GM23338 (cell line): ENCODE measurements around the gene SFRP4. TPM values are rescaled to one million over a fixed set of nuclear protein-coding genes. Genes with fewer than 3 reads are reported as not detected.

Experiments used
- ATAC-seq: fragments of 200-7000 bp; cut with Tn5 transposase; 3 replicates; pipeline ENCODE4 v1.9.1; 2020
- DNase-seq: peaks from one replicate; pipeline ENCODE4 v3.0.0-alpha.2; 2015; ENCODE audit warnings: low spot score
- H2AFZ ChIP-seq: fragments of 200-600 bp; sonication (generic); 2 replicates; pipeline ENCODE4 v1.8.0; 2016; ENCODE audit warnings: antibody characterized with exemption, mild to moderate bottlenecking, moderate library complexity
- H3F3A ChIP-seq: fragments of 200-600 bp; sonication (generic); replicated peaks from 2 replicates; pipeline ENCODE4 v1.8.0; 2017; ENCODE audit warnings: antibody characterized with exemption, mixed run types, low read depth
- H3K27ac ChIP-seq: fragments of 200-600 bp; sonication (generic); 2 replicates; pipeline ENCODE4 v1.6.1; 2016; ENCODE audit warnings: low read depth
- H3K27me3 ChIP-seq: fragments of 200-600 bp; sonication (generic); 2 replicates; pipeline ENCODE4 v1.8.0; 2016; ENCODE audit warnings: mild to moderate bottlenecking, mixed run types, moderate library complexity; ENCODE audit not compliant: insufficient read depth
- H3K36me3 ChIP-seq: fragments of 200-600 bp; sonication (generic); 2 replicates; pipeline ENCODE4 v1.8.0; 2016; ENCODE audit warnings: mild to moderate bottlenecking; ENCODE audit not compliant: insufficient read depth
- H3K4me1 ChIP-seq: fragments of 200-600 bp; sonication (generic); 2 replicates; pipeline ENCODE4 v1.8.0; 2016; ENCODE audit warnings: mild to moderate bottlenecking, moderate library complexity; ENCODE audit not compliant: insufficient read depth
- H3K4me2 ChIP-seq: fragments of 200-600 bp; sonication (generic); 2 replicates; pipeline ENCODE4 v1.7.1; 2017; ENCODE audit warnings: mixed run types
- H3K4me3 ChIP-seq: fragments of 200-600 bp; sonication (generic); 2 replicates; pipeline ENCODE4 v1.6.1; 2016; ENCODE audit warnings: mixed run types
- H3K79me2 ChIP-seq: fragments of 200-600 bp; sonication (generic); replicated peaks from 2 replicates; pipeline ENCODE4 v1.8.0; 2017; ENCODE audit warnings: mild to moderate bottlenecking; ENCODE audit not compliant: insufficient read depth
- H3K9me2 ChIP-seq: fragments of 200-600 bp; sonication (generic); 2 replicates; pipeline ENCODE4 v1.8.0; 2017; ENCODE audit not compliant: insufficient read depth
- H4K20me1 ChIP-seq: fragments of 200-600 bp; sonication (generic); replicated peaks from 2 replicates; pipeline ENCODE4 v1.8.0; 2017; ENCODE audit warnings: mild to moderate bottlenecking; ENCODE audit not compliant: insufficient read depth
- H3K27ac Mint-ChIP-seq: 2 replicates; pipeline ENCODE4 v1.8.0; 2020; ENCODE audit warnings: inconsistent platforms, mild to moderate bottlenecking, moderate library complexity, mixed read lengths
- H3K27me3 Mint-ChIP-seq: 3 replicates; pipeline ENCODE4 v1.8.0; 2022; ENCODE audit warnings: low read depth, mild to moderate bottlenecking, moderate library complexity, mixed read lengths, inconsistent platforms; ENCODE audit not compliant: insufficient read depth, poor library complexity
- H3K36me3 Mint-ChIP-seq: 3 replicates; pipeline ENCODE4 v1.8.0; 2021; ENCODE audit warnings: low read depth, mild to moderate bottlenecking, inconsistent platforms, moderate library complexity, mixed read lengths
- H3K4me1 Mint-ChIP-seq: 3 replicates; pipeline ENCODE4 v1.8.0; 2020; ENCODE audit warnings: mild to moderate bottlenecking, inconsistent platforms, mixed read lengths
- H3K4me3 Mint-ChIP-seq: 3 replicates; pipeline ENCODE4 v1.8.0; 2021; ENCODE audit warnings: moderate library complexity, mild to moderate bottlenecking, inconsistent platforms, mixed read lengths
- H3K9me3 Mint-ChIP-seq: 3 replicates; pipeline ENCODE4 v1.8.0; 2020; ENCODE audit warnings: moderate library complexity, mild to moderate bottlenecking, inconsistent platforms, mixed read lengths
- NANOG ChIP-seq: IDR thresholded peaks from 2 replicates; pipeline ENCODE4 v1.6.1; 2016; ENCODE audit warnings: antibody characterized with exemption, borderline replicate concordance
- POLR2AphosphoS5 ChIP-seq: IDR thresholded peaks from 2 replicates; pipeline ENCODE4 v1.6.1; 2016; ENCODE audit warnings: antibody characterized with exemption, low read depth
- STAT1 ChIP-seq: IDR thresholded peaks from one replicate; pipeline ENCODE4 v1.6.1; 2016; ENCODE audit warnings: antibody characterized with exemption; ENCODE audit not compliant: unreplicated experiment
- ZNF114 ChIP-seq: fragments of 250-450 bp; sonication (Bioruptor Pico); IDR thresholded peaks from 2 replicates; pipeline ENCODE4 v1.5.0; 2020; ENCODE audit warnings: mild to moderate bottlenecking, moderate library complexity
- polyA plus RNA-seq: library from polyadenylated mRNA; unstranded; fragments of >200 nt; fragmentation: Nextera tagmentation; extraction: Ambion mirVana; gene quantifications from 2 replicates; pipeline ENCODE4 v1.2.1, GENCODE V29; 2016
- total RNA-seq: library from RNA; depleted of rRNA; stranded (reverse); fragments of >200 nt; shearing (Covaris generic); gene quantifications from 2 replicates; pipeline ENCODE4 v1.2.3, GENCODE V29; 2014
- TF ChIP-seq, protein P1 (sequence below): fragments of 250-450 bp; sonication (Bioruptor Pico); IDR thresholded peaks from 2 replicates; pipeline ENCODE4 v1.5.0; 2020; ENCODE audit warnings: mild to moderate bottlenecking, moderate library complexity
- TF ChIP-seq, protein P2 (sequence below): IDR thresholded peaks from 2 replicates; pipeline ENCODE4 v1.6.1; 2016; ENCODE audit warnings: antibody characterized with exemption
- TF ChIP-seq, protein P3 (sequence below), 2 experiments: fragments of 200-600 bp in 1 of 2; sonication (generic) in 1 of 2; conservative IDR thresholded peaks; 2 replicates each; pipeline versions ENCODE4 v1.5.1 to v1.6.1; 2016 to 2017; ENCODE audit warnings: antibody characterized with exemption in 2 of 2, low read depth in 2 of 2, mild to moderate bottlenecking in 2 of 2, moderate library complexity in 1 of 2

SFRP4 gene
- total and polyA plus RNA-seq, 2 experiments from 2014 or later = not detected

DNA sequence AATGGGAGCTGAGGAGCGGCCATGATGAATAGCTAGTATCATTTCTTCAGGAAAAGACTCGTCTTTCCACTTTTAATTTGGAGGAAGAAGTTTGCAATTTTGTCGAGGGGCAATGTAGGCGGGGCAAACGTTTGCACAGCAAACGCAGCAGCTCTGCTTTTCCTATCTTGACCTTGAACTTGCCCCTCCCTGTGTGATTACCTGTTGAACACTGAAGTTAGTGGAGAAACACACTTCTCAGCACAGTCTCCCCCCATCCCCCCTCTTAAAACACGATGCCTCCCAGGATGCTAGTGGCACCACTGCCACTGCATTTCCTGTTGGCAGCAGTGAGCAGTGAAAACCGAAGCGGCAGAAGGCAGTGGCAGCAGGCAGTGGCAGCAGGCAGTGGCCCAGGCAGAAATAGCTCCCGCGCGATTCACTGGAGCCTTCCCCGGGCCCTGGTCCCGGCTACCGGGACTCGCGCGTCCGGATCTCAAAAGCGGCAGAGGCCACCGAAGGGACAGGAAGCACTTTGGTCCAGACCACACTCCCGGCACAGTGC, 3.8 kb upstream of the SFRP4 start, which contains the start of gene EPDR1 (continued):
- TF ChIP-seq, protein P1, sequence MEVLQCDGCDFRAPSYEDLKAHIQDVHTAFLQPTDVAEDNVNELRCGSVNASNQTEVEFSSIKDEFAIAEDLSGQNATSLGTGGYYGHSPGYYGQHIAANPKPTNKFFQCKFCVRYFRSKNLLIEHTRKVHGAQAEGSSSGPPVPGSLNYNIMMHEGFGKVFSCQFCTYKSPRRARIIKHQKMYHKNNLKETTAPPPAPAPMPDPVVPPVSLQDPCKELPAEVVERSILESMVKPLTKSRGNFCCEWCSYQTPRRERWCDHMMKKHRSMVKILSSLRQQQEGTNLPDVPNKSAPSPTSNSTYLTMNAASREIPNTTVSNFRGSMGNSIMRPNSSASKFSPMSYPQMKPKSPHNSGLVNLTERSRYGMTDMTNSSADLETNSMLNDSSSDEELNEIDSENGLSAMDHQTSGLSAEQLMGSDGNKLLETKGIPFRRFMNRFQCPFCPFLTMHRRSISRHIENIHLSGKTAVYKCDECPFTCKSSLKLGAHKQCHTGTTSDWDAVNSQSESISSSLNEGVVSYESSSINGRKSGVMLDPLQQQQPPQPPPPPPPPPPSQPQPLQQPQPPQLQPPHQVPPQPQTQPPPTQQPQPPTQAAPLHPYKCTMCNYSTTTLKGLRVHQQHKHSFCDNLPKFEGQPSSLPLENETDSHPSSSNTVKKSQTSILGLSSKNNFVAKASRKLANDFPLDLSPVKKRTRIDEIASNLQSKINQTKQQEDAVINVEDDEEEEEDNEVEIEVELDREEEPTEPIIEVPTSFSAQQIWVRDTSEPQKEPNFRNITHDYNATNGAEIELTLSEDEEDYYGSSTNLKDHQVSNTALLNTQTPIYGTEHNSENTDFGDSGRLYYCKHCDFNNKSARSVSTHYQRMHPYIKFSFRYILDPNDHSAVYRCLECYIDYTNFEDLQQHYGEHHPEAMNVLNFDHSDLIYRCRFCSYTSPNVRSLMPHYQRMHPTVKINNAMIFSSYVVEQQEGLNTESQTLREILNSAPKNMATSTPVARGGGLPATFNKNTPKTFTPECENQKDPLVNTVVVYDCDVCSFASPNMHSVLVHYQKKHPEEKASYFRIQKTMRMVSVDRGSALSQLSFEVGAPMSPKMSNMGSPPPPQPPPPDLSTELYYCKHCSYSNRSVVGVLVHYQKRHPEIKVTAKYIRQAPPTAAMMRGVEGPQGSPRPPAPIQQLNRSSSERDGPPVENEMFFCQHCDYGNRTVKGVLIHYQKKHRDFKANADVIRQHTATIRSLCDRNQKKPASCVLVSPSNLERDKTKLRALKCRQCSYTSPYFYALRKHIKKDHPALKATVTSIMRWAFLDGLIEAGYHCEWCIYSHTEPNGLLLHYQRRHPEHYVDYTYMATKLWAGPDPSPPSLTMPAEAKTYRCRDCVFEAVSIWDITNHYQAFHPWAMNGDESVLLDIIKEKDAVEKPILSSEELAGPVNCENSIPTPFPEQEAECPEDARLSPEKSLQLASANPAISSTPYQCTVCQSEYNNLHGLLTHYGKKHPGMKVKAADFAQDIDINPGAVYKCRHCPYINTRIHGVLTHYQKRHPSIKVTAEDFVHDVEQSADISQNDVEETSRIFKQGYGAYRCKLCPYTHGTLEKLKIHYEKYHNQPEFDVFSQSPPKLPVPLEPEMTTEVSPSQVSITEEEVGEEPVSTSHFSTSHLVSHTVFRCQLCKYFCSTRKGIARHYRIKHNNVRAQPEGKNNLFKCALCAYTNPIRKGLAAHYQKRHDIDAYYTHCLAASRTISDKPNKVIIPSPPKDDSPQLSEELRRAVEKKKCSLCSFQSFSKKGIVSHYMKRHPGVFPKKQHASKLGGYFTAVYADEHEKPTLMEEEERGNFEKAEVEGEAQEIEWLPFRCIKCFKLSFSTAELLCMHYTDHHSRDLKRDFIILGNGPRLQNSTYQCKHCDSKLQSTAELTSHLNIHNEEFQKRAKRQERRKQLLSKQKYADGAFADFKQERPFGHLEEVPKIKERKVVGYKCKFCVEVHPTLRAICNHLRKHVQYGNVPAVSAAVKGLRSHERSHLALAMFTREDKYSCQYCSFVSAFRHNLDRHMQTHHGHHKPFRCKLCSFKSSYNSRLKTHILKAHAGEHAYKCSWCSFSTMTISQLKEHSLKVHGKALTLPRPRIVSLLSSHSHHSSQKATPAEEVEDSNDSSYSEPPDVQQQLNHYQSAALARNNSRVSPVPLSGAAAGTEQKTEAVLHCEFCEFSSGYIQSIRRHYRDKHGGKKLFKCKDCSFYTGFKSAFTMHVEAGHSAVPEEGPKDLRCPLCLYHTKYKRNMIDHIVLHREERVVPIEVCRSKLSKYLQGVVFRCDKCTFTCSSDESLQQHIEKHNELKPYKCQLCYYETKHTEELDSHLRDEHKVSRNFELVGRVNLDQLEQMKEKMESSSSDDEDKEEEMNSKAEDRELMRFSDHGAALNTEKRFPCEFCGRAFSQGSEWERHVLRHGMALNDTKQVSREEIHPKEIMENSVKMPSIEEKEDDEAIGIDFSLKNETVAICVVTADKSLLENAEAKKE (CRISPR knock-in tag) = no peak
- TF ChIP-seq POLR2AphosphoS5 (no peak), STAT1 (no peak), ZNF114 (CRISPR knock-in tag) (no peak), NANOG (no peak)
- TF ChIP-seq, protein P2, sequence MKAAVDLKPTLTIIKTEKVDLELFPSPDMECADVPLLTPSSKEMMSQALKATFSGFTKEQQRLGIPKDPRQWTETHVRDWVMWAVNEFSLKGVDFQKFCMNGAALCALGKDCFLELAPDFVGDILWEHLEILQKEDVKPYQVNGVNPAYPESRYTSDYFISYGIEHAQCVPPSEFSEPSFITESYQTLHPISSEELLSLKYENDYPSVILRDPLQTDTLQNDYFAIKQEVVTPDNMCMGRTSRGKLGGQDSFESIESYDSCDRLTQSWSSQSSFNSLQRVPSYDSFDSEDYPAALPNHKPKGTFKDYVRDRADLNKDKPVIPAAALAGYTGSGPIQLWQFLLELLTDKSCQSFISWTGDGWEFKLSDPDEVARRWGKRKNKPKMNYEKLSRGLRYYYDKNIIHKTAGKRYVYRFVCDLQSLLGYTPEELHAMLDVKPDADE = no peak

DNA sequence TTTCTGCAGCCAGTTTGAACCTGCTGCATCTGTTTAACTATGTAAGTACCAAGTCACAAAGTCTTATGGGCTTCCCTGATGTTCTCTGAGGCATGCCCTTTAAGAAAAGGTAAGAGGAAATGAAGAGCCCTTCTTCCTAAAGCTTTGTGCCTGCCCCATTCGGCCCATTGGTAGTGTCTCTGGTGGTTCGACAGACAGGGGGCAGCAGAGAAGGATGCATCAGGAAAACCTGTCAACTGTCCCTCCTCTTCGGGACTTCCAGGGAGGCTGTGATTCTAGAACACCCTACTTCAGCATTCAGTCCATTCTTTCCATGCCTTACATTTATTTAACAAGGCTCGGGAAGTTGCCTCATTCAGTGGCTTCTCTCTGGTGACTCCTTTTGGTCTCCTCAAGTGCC, 1.9 kb upstream of the SFRP4 start:
- ATAC-seq (no peak), DNase-seq (peak; percentile 39)
- H3K79me2 ChIP-seq = 0 out of 2 replicates have a peak, but pooled peaks cover 3% of the 10 kb centered on the region
- H3F3A ChIP-seq = no peaks in the 10 kb centered on the region
- TF ChIP-seq NANOG = no peak
- TF ChIP-seq, protein P3, sequence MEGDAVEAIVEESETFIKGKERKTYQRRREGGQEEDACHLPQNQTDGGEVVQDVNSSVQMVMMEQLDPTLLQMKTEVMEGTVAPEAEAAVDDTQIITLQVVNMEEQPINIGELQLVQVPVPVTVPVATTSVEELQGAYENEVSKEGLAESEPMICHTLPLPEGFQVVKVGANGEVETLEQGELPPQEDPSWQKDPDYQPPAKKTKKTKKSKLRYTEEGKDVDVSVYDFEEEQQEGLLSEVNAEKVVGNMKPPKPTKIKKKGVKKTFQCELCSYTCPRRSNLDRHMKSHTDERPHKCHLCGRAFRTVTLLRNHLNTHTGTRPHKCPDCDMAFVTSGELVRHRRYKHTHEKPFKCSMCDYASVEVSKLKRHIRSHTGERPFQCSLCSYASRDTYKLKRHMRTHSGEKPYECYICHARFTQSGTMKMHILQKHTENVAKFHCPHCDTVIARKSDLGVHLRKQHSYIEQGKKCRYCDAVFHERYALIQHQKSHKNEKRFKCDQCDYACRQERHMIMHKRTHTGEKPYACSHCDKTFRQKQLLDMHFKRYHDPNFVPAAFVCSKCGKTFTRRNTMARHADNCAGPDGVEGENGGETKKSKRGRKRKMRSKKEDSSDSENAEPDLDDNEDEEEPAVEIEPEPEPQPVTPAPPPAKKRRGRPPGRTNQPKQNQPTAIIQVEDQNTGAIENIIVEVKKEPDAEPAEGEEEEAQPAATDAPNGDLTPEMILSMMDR (conservative IDR thresholded peaks at IDR 0.05; ENCODE audit: low read depth in 2 of 2) = peak; percentile 56 to 70
- TF ChIP-seq POLR2AphosphoS5 = no peak
- TF ChIP-seq STAT1 = no peak
- TF ChIP-seq, protein P2 = no peak
- H3K27ac Mint-ChIP-seq = no peak overlapping the region
- peaks cover 72% of the 10 kb centered on the region for H3K27me3 ChIP-seq
- peaks cover 16% of the 10 kb centered on the region for H3K4me1 Mint-ChIP-seq
- no peaks in the 10 kb centered on the region; the same call in 2 of the 3 replicates for H3K36me3 Mint-ChIP-seq
- H3K36me3 ChIP-seq = no peaks in the 10 kb centered on the region
- no peaks in the 10 kb centered on the region for H3K9me3 Mint-ChIP-seq
- H2AFZ ChIP-seq = no peak overlapping the region
- no peak overlapping the region for H3K4me3 ChIP-seq
- peaks cover 47% of the 10 kb centered on the region for H3K27me3 Mint-ChIP-seq
- 0 out of 2 replicates have a peak, but pooled peaks cover 5% of the 10 kb centered on the region for H3K9me2 ChIP-seq
- H3K4me2 ChIP-seq = no peak overlapping the region
- H3K4me3 Mint-ChIP-seq = no peak overlapping the region
- 0 out of 2 replicates have a peak, but pooled peaks cover 4% of the 10 kb centered on the region for H4K20me1 ChIP-seq
- H3K4me1 ChIP-seq = peaks cover 6% of the 10 kb centered on the region; the same call in 1 of the 2 replicates
- no peak overlapping the region for H3K27ac ChIP-seq
